ENCODE measurements around the gene KRTAP25-1.

Gene KRTAP25-1, protein sequence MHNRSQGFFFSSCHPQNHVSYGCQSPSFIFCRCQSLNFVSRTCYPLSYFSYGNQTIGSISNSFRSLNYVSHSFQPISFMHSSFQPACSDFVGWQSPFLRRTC

GRCh38 chr21:30289215-30289614 lies at the start of gene KRTAP25-1:
TSS of gene KRTAP25-1 (minus strand) at chr21:30289514. CDS start at chr21:30289490, 24 bp downstream.
- no peaks in the 10 kb centered on the region for H3K4me1 ChIP-seq (ENCODE audit: control insufficient read depth, insufficient read depth, low read length)
- H3K36me3 ChIP-seq (ENCODE audit: control insufficient read depth in 2 of 2, insufficient read depth in 2 of 2, low read length in 2 of 2) = no peaks in the 10 kb centered on the region
- H3K9me3 ChIP-seq (ENCODE audit: control insufficient read depth in 2 of 2, low read length in 2 of 2) = no peaks in the 10 kb centered on the region
- H3K27me3 ChIP-seq (ENCODE audit: control insufficient read depth in 1 of 2, insufficient read depth in 2 of 2, low read length in 2 of 2) = no peaks in the 10 kb centered on the region
- H3K4me3 ChIP-seq (ENCODE audit: low read length in 2 of 2) = no peak within 1 kb of the TSS
- H3K27ac ChIP-seq (ENCODE audit: low read length) = no peak within 1 kb of the TSS
- H3K9ac ChIP-seq (ENCODE audit: low read length in 2 of 2) = no peak within 1 kb of the TSS

DNA sequence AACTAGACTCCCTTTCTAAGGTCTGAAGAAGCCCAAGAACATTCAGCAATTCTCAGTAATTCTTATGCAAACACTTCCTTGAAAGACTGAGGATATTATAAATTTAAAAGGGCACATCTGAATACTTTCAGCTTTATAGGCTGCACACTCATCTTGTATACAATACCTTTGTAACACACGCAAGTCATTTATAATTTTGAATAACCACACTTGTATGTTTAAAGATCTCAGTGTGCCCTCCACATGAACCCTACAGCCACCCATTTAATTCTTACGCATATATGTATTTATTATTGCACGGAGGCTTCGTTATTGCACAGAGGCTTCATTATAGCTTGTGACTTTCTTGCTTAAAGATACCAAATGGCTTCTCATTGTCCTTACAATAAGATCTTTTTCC lies 49.4 kb upstream of the KRTAP25-1 start:
- Histone ChIP-seq H3K9ac (ENCODE audit: low read length in 2 of 2) (no peak overlapping the region), H3K36me3 (ENCODE audit: control insufficient read depth in 2 of 2, insufficient read depth in 2 of 2, low read length in 2 of 2) (no peaks in the 10 kb centered on the region), H3K4me1 (ENCODE audit: control insufficient read depth, insufficient read depth, low read length) (no peaks in the 10 kb centered on the region), H3K27ac (ENCODE audit: low read length) (no peak overlapping the region), H3K4me3 (ENCODE audit: low read length in 2 of 2) (no peak overlapping the region), H3K9me3 (ENCODE audit: control insufficient read depth in 2 of 2, low read length in 2 of 2) (no peaks in the 10 kb centered on the region), H3K27me3 (ENCODE audit: control insufficient read depth in 1 of 2, insufficient read depth in 2 of 2, low read length in 2 of 2) (no peaks in the 10 kb centered on the region)

DNA sequence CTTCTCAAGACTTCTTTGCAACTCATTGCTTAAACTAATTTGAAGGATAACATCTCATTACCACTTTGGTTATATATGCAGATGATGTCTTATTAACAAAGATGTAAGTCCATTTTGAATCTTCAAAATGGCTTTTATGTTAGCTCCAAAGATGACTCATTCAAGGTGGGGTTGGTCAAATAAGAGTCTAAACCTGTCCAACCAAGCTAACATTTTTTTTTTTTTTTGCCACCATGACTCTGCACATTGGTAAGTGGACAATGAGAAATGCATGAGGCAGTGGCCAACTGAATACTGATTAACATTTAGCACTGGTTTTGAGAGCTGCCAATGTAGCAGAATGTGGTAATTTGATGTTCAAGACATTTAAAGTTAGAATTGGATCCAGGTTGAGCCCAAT lies 48.5 kb upstream of the KRTAP25-1 start:
- Histone ChIP-seq H3K9me3 (ENCODE audit: control insufficient read depth in 2 of 2, low read length in 2 of 2) (no peaks in the 10 kb centered on the region), H3K4me1 (ENCODE audit: control insufficient read depth, insufficient read depth, low read length) (no peaks in the 10 kb centered on the region)

GRCh38 chr21:30337276-30337744 lies 48.0 kb upstream of the KRTAP25-1 start, which contains the start of gene KRTAP27-1:
TSS of gene KRTAP27-1 (minus strand) at chr21:30337694. CDS start at chr21:30337668, 26 bp downstream.
- Histone ChIP-seq H3K27ac (ENCODE audit: low read length) (no peak within 1 kb of the TSS), H3K9me3 (ENCODE audit: control insufficient read depth in 2 of 2, low read length in 2 of 2) (no peaks in the 10 kb centered on the region), H3K9ac (ENCODE audit: low read length in 2 of 2) (no peak within 1 kb of the TSS), H3K4me1 (ENCODE audit: control insufficient read depth, insufficient read depth, low read length) (no peaks in the 10 kb centered on the region), H3K4me3 (ENCODE audit: low read length in 2 of 2) (no peak within 1 kb of the TSS), H3K27me3 (ENCODE audit: control insufficient read depth in 1 of 2, insufficient read depth in 2 of 2, low read length in 2 of 2) (no peaks in the 10 kb centered on the region), H3K36me3 (ENCODE audit: control insufficient read depth in 2 of 2, insufficient read depth in 2 of 2, low read length in 2 of 2) (no peaks in the 10 kb centered on the region)

More for the DNA sequence above, 48.5 kb upstream of the KRTAP25-1 start:
- no peak overlapping the region for H3K4me3 ChIP-seq (ENCODE audit: low read length in 2 of 2)
- H3K27me3 ChIP-seq (ENCODE audit: control insufficient read depth in 1 of 2, insufficient read depth in 2 of 2, low read length in 2 of 2) = no peaks in the 10 kb centered on the region
- no peaks in the 10 kb centered on the region for H3K36me3 ChIP-seq (ENCODE audit: control insufficient read depth in 2 of 2, insufficient read depth in 2 of 2, low read length in 2 of 2)
- no peak overlapping the region for H3K9ac ChIP-seq (ENCODE audit: low read length in 2 of 2)
- no peak overlapping the region for H3K27ac ChIP-seq (ENCODE audit: low read length)

DNA sequence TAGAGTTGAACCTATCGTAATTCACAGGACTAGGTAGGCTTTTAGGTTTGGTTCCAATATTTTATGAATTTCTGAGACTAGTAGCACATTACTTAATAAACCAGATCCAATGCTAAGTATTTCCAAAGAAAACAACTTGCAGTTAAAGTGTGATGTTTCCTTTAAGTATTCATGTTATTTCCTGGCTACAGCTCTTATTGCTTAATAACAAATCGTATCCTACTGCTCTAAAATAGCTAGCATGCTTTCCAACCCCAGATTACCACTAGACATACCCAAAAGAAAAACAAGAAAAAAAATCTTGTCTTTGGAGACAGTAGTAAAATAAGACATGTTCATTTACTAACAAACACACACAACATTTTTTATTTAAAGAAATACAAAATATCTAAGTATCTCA lies 47.3 kb upstream of the KRTAP25-1 start:
- H3K4me3 ChIP-seq (ENCODE audit: low read length in 2 of 2) = no peak overlapping the region
- H3K36me3 ChIP-seq (ENCODE audit: control insufficient read depth in 2 of 2, insufficient read depth in 2 of 2, low read length in 2 of 2) = no peaks in the 10 kb centered on the region
- no peaks in the 10 kb centered on the region for H3K4me1 ChIP-seq (ENCODE audit: control insufficient read depth, insufficient read depth, low read length)
- no peaks in the 10 kb centered on the region for H3K9me3 ChIP-seq (ENCODE audit: control insufficient read depth in 2 of 2, low read length in 2 of 2)
- no peaks in the 10 kb centered on the region for H3K27me3 ChIP-seq (ENCODE audit: control insufficient read depth in 1 of 2, insufficient read depth in 2 of 2, low read length in 2 of 2)
- no peak overlapping the region for H3K27ac ChIP-seq (ENCODE audit: low read length)
- H3K9ac ChIP-seq (ENCODE audit: low read length in 2 of 2) = no peak overlapping the region

DNA sequence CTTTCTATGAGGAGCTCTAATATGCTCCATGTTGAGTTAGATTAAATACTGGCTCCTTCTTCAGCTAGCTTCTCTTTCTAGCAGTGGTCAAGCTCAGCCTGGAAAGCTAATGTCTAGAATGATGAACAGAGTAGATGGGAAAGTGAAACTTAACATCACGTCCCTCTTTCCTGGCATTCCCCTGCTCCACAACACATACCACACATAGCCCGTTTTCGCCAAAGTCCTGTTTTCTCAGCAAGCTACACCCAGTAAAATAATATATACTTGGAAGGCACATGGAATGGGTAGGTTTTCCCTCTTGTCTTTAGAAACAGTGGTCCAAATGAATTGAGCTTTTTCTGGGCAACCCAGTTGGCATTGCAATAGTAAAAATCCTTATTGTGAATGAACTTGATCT lies 44.4 kb upstream of the KRTAP25-1 start:
- H3K9me3 ChIP-seq (ENCODE audit: control insufficient read depth in 2 of 2, low read length in 2 of 2) = no peaks in the 10 kb centered on the region
- no peaks in the 10 kb centered on the region for H3K4me1 ChIP-seq (ENCODE audit: control insufficient read depth, insufficient read depth, low read length)
- H3K27ac ChIP-seq (ENCODE audit: low read length) = no peak overlapping the region
- no peaks in the 10 kb centered on the region for H3K36me3 ChIP-seq (ENCODE audit: control insufficient read depth in 2 of 2, insufficient read depth in 2 of 2, low read length in 2 of 2)
- no peaks in the 10 kb centered on the region for H3K27me3 ChIP-seq (ENCODE audit: control insufficient read depth in 1 of 2, insufficient read depth in 2 of 2, low read length in 2 of 2)
- no peak overlapping the region for H3K4me3 ChIP-seq (ENCODE audit: low read length in 2 of 2)
- no peak overlapping the region for H3K9ac ChIP-seq (ENCODE audit: low read length in 2 of 2)

DNA sequence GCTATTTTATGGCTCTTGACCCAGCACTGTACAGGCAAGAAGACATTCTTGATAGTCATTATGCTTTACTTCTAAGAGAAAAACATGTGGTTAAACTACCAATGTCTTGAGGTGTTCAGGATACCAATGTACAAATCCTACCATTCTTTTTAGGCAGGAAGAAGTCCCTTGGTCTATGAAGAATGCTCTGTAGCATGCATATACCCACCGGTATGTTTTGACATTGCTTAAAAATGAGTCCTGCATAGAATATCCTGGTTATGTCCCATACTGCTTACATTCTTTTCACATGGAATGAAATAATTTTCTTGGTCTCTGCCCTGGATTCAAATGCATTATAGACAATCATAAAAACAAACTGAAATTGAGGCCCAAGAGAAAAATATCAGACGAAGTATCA lies 43.4 kb upstream of the KRTAP25-1 start:
- H3K27me3 ChIP-seq (ENCODE audit: control insufficient read depth in 1 of 2, insufficient read depth in 2 of 2, low read length in 2 of 2) = no peaks in the 10 kb centered on the region
- H3K9ac ChIP-seq (ENCODE audit: low read length in 2 of 2) = no peak overlapping the region
- no peaks in the 10 kb centered on the region for H3K36me3 ChIP-seq (ENCODE audit: control insufficient read depth in 2 of 2, insufficient read depth in 2 of 2, low read length in 2 of 2)
- H3K9me3 ChIP-seq (ENCODE audit: control insufficient read depth in 2 of 2, low read length in 2 of 2) = no peaks in the 10 kb centered on the region
- H3K4me1 ChIP-seq (ENCODE audit: control insufficient read depth, insufficient read depth, low read length) = no peaks in the 10 kb centered on the region
- no peak overlapping the region for H3K4me3 ChIP-seq (ENCODE audit: low read length in 2 of 2)
- no peak overlapping the region for H3K27ac ChIP-seq (ENCODE audit: low read length)

DNA sequence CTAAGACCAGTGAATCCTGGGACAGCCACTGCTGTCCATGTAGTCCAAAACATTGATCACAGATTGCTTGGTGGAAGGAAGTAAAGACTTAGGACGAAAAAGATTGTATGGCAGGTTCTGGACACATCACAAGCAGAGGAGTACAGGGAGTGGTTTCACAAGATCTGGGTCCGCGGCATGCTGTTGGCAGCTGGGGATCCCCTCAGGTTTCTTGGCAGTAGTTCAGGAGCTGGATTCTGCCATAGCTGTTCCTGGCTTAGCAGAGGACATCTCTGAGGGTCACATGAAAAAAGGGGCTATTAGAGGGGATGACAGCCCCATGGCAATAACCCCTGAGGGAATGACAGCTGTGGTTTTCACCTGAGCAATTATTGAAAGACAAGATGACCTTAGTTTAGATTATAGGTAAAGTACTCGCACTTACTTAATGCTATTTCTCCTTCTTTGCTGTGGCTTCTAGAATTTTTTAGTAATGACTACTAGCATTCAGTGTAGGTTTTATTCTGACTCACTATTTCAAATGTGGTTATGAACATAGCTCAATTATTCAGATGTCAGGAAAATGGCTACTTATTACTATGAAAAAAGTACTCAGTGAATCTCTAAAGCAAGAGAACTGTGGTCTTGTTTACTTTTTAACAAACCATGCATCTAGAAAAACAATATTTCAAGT lies 40.0 kb upstream of the KRTAP25-1 start:
- Histone ChIP-seq H3K4me1 (ENCODE audit: control insufficient read depth, insufficient read depth, low read length) (no peaks in the 10 kb centered on the region), H3K27me3 (ENCODE audit: control insufficient read depth in 1 of 2, insufficient read depth in 2 of 2, low read length in 2 of 2) (no peaks in the 10 kb centered on the region), H3K9ac (ENCODE audit: low read length in 2 of 2) (no peak overlapping the region), H3K4me3 (ENCODE audit: low read length in 2 of 2) (no peak overlapping the region), H3K27ac (ENCODE audit: low read length) (no peak overlapping the region), H3K9me3 (ENCODE audit: control insufficient read depth in 2 of 2, low read length in 2 of 2) (no peaks in the 10 kb centered on the region), H3K36me3 (ENCODE audit: control insufficient read depth in 2 of 2, insufficient read depth in 2 of 2, low read length in 2 of 2) (no peaks in the 10 kb centered on the region)

DNA sequence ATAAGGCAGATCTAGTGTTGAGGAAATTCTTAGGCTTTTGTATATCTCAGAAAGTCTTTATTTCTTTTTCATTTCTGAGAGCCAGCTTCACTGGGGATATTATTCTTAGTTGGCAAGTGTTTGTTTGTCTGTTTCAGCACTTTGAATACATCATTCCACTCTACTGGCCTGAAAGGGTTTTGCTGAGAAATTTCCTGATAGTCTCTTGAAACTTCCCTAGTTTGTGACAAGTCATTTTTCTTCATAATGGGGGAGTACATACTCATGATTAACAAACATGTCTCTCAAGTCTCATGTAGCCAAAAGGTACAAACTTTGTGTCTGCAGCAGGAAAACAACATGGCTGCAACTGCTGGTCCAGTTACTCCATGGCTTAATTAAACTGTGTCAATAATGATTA lies 37.1 kb upstream of the KRTAP25-1 start:
- H3K4me3 ChIP-seq (ENCODE audit: low read length in 2 of 2) = no peak overlapping the region
- no peaks in the 10 kb centered on the region for H3K36me3 ChIP-seq (ENCODE audit: control insufficient read depth in 2 of 2, insufficient read depth in 2 of 2, low read length in 2 of 2)
- H3K27ac ChIP-seq (ENCODE audit: low read length) = no peak overlapping the region
- H3K27me3 ChIP-seq (ENCODE audit: control insufficient read depth in 1 of 2, insufficient read depth in 2 of 2, low read length in 2 of 2) = no peaks in the 10 kb centered on the region
- no peaks in the 10 kb centered on the region for H3K9me3 ChIP-seq (ENCODE audit: control insufficient read depth in 2 of 2, low read length in 2 of 2)
- no peaks in the 10 kb centered on the region for H3K4me1 ChIP-seq (ENCODE audit: control insufficient read depth, insufficient read depth, low read length)
- H3K9ac ChIP-seq (ENCODE audit: low read length in 2 of 2) = no peak overlapping the region

DNA sequence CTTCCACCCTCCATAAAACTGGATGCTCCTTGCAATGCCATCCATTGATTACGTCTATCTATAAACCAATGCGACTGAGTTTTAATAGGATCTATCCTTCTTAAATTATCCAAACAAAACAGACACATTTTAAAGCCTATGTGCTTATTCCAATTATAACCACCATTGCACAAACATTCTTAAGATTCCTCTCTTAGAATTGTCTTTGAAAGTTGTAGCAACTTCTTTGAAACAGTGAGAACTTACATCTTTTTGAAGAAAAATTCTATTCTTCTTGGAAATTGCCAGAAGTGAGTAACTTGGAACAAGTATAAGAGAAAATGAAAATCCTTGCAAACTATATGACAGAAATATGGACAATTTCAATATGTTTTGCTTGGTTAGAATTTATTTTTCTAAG lies 30.9 kb upstream of the KRTAP25-1 start, which contains the start of gene KRTAP26-1:
TSS of gene KRTAP26-1 (minus strand) at position 101 of the 400 bp plus-strand sequence. CDS start 280 bp downstream, outside the sequence.
- Histone ChIP-seq H3K9me3 (ENCODE audit: control insufficient read depth in 2 of 2, low read length in 2 of 2) (no peaks in the 10 kb centered on the region), H3K27me3 (ENCODE audit: control insufficient read depth in 1 of 2, insufficient read depth in 2 of 2, low read length in 2 of 2) (no peaks in the 10 kb centered on the region), H3K9ac (ENCODE audit: low read length in 2 of 2) (no peak within 1 kb of the TSS), H3K27ac (ENCODE audit: low read length) (no peak within 1 kb of the TSS), H3K36me3 (ENCODE audit: control insufficient read depth in 2 of 2, insufficient read depth in 2 of 2, low read length in 2 of 2) (no peaks in the 10 kb centered on the region), H3K4me3 (ENCODE audit: low read length in 2 of 2) (no peak within 1 kb of the TSS), H3K4me1 (ENCODE audit: control insufficient read depth, insufficient read depth, low read length) (no peaks in the 10 kb centered on the region)

GRCh38 chr21:30315701-30316100 lies 26.4 kb upstream of the KRTAP25-1 start:
- Histone ChIP-seq H3K4me1 (ENCODE audit: control insufficient read depth, insufficient read depth, low read length) (no peaks in the 10 kb centered on the region), H3K27ac (ENCODE audit: low read length) (no peak overlapping the region), H3K36me3 (ENCODE audit: control insufficient read depth in 2 of 2, insufficient read depth in 2 of 2, low read length in 2 of 2) (no peaks in the 10 kb centered on the region), H3K27me3 (ENCODE audit: control insufficient read depth in 1 of 2, insufficient read depth in 2 of 2, low read length in 2 of 2) (no peaks in the 10 kb centered on the region), H3K9ac (ENCODE audit: low read length in 2 of 2) (no peak overlapping the region), H3K9me3 (ENCODE audit: control insufficient read depth in 2 of 2, low read length in 2 of 2) (no peaks in the 10 kb centered on the region), H3K4me3 (ENCODE audit: low read length in 2 of 2) (no peak overlapping the region)

Measured in stomach smooth muscle (tissue), 2 donors.